NCI-H1105 treated with DMSO at 0.1 percent for 48 hours (cell line): ENCODE data around the gene LYPLA2.
A peak's percentile ranks its signal among the peaks of the same experiment; 100 is the strongest.

Experiments used
- DNase-seq: peaks from one replicate; lab custom pipeline; 2025; lab: John Stamatoyannopoulos, UW

The LYPLA2 gene

DNA sequence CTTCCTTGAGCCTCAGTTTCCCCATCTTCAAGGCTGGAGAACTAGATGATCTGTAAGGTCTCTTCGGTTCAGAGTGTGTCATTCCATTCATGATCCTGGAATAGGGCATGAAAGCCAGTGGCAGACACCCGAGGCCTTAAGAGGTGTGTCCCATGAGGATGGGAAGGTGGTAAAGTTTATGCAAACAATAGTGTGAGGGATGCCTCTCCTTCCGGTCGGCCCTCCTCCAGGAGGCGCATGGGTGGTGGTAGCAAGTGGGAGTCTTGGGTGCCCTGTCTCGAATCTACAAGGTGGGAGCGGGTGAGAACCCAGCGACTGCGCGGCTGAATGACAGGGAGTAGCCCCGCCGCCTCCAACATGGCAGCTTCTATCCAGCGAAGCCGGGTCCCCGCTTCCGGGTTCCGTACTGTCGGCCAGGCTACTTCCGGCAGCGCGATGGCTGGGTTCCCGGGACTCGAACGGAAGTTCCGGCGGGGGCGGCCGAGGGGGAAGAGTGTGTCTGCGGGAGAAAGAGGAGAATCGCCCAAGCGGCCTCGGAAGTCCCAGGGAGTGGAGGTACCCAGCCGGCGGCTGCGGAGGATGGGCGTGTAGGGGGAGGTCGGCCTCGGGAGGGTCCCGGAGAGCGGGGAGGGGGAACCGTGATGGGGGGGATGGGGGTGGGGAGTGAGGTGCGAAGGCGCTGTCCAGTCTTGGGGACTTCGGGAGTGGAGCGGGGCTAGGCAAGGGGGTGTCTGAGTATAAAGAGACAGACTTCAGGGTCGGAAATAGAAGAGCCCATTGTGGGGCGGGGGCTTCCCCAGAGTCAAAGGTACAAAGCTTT lies at the start of gene LYPLA2:
Gene LYPLA2 (plus strand): TSS at position 450 of the 820 bp plus-strand sequence. CDS start 1,538 bp downstream, outside the sequence.
- peak; percentile 90 for DNase-seq

- DNase-seq: no peak
These were observed 49.3 kb upstream of the LYPLA2 start for GRCh38 chr1:23741609-23742008.

DNA sequence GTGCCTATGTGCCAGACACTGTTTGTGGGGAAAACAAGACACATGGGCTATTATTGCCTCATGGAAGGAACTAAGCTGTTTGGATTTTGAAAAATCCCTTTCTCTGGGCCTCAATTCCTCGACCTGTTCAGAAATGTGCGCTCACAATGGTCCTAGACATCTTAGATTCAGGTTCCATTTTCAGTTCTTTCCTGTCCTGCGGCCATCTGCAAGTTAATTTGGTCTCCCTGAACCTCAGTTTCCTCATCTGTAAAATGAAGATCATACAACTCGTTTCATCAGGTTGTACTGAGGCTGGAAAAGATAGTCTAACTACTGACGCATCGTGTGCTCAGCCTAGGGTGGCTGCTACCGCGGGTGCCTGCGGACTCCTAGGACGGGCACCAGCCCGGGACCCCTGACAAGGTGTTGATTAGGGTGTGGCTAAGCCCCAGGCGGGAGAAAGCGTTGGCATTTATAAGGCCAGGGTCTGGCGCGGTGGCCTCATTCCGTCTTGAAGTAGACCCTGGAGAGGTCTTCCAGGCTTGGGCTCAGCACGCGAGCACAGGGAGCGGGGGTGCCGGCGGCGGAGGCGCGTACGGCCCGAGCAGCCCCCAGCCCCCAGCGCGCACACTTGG lies 48.2 kb upstream of the LYPLA2 start:
- no peak for DNase-seq

- DNase-seq: peak; percentile 78
These were observed 47.4 kb upstream of the LYPLA2 start, which contains the start of gene ELOA for GRCh38 chr1:23743287-23744152. TSS of gene ELOA (plus strand) at chr1:23743471. CDS start at chr1:23743504, 33 bp downstream.

GRCh38 chr1:23745515-23745914 lies 45.4 kb upstream of the LYPLA2 start:
- peak; percentile 37 for DNase-seq

DNA sequence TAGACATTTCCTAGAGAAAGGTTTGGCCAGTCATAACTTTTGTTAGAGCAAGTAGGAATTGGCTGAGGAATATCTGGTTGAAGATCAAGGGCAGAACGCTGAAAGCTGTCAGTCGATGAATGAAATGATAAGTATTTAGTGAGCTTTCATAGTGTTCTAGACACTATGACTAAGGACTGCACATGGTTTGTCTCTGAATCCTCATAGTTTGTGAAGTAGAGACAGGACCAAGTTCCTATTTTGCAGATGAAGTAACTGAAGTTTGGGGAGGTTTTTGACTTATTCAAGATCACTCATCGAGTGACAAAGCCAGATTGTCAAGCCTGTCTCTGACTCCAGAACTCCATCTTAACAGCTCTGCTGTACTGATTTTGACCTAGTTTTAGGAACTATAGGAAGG lies 42.9 kb upstream of the LYPLA2 start:
- DNase-seq: no peak

GRCh38 chr1:23751050-23751814 lies 39.7 kb upstream of the LYPLA2 start:
- DNase-seq: no peak

GRCh38 chr1:23751815-23752200 lies 39.1 kb upstream of the LYPLA2 start:
- no peak for DNase-seq

GRCh38 chr1:23752909-23753308 lies 38.0 kb upstream of the LYPLA2 start:
- DNase-seq: no peak

- DNase-seq: no peak
These were observed 34.3 kb upstream of the LYPLA2 start for GRCh38 chr1:23756676-23757075.

DNA sequence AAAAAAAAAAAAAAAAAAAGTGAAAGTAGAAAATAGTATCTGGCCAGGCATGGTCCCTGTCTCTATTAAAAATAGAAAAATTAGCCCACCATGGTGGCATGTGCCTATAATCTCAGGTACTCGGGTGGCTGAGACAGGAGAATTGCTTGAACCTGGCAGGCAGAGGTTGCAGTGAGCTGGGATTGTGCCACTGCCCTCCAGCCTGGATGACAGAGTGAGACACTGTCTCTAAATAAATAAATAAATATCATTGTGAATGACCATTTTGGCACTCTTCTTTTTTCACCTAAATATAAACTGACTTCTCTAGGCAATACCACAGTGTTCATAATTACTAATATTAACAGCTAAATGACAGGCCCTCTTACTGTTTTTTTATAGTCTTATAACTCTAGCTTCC lies 33.1 kb upstream of the LYPLA2 start:
- no peak for DNase-seq

- no peak for DNase-seq
These were observed 31.7 kb upstream of the LYPLA2 start for GRCh38 chr1:23759277-23759676.

DNA sequence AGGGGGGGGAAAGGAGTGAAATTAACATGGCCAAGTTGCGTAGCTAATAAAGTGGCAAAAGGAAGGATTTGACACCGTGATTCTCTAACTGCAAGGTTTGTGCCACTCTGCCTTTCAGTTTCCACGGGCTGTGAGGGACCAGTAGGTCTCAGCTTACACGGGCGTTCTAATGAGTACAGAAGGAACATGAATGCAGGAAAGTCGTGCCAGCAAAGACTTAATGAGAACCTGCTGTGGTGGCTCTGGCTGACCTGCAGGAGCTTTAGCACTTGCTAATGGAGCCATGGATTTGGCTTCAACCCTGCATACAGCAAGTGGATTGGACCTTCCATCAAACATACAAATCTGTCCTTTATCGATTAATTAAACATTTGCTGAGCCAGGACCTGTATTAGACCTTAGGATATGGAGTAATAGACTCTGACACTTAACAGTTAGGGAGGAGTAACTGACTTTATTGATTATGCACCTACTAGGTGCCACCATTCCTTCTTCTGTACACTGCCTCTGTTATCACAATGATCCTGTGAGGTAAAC lies 27.8 kb upstream of the LYPLA2 start:
- DNase-seq: no peak

DNA sequence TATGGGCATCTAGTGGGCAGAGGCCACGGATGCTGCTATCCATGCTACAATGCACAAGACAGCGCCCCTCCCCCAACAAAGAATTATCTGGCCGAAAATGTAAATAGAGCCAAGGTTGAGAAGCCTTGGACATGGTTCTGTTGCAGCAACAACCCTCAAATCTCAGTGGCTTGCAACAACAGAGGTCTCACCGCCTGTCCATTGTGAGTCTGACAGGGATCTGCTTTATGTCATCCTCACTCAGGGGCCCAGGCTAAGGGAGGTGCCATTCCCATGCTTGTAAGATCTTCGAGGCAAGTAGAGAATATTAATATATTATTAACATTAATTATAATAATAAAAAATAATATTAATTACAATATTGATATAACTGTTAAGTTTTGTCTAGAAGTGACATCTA lies 22.2 kb upstream of the LYPLA2 start:
- DNase-seq: no peak

DNA sequence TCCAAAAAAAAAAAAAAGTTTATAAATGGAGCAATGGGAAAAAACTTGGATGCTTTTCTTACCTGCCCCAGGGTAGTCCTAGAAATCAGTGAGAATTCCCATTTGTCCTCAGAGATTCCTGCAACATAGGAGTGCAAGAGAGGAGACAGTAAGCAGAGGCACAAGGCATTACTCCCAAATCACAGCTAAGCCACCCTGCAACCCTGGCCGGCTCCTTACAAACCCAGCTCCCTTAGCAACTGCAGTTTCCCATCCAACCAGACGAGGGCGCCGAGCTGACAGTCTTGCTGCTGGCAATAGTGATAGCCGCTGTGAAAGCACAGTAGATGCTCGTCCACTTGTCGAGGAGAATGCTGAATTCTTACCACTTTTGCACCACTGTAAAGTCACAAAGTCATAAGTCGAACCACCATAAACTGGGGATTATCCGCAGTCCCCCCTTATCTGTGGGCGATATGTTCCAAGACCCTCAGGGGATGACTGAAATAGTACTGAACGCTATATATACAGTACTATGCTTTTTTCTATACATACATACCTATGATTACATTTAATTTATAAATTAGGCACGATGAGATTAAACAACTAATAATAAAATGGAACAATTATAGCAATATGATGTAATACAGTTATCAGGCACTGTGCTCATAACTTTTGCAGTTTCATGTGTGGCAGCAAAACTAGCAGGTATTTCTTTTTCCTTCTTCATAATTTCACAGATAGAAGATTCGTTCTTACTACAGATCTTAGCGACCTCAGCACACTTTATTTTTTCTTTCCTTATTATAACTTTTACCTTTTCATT lies 18.7 kb upstream of the LYPLA2 start:
- peak; percentile 79 for DNase-seq

- no peak for DNase-seq
These were observed 18.1 kb upstream of the LYPLA2 start for GRCh38 chr1:23772854-23773242.

DNA sequence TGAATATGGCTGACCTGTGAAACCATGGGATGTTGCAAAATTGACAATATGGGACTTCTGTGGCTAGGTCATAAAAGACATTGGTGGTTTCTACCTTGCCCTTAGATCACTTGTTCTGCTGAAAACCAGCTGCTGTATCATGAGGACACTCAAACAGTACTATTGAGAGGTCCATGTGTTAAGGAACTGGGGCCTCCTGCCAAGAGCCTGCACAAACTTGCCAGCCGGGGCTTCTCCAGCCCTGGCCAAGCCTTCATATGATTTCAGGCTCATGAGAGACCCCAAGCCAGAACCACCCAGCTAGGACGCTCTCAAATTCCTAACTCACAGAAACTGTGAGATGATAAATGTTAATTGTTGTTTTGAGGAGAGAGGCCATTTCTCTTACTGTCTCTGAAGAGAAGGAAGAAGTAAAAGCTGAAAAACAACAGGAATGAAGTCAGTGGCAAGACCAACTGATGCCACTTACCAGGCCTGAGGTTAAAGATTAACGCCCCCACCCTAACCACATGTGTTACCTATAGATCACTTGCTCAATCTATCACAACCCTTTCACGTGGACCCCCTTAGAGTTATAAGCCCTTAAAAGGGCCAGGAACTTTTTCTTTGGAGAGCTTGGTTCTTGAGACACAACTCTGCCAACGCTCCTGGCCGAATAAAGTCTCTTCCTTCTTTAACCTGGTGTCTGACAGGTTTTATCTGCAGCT lies 16.6 kb upstream of the LYPLA2 start:
- DNase-seq: no peak

DNA sequence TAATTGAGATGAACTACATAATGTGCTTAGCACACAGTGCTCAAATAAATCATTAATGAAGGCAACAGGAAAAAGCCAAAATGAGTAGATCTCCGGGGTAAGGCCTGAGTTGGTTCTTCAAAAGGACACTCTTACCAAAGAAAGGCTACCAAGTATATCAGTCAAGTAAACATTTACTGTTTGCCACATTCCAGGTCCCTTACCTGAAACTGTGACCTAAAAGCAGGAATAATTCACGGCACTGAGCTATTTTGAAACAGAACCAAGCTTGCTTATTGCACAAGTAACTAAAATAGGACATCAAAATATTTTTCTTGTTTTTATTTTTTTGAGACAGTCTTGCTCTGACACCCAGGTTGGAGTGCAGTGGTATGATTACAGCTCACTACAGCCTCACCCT lies 14.7 kb upstream of the LYPLA2 start:
- no peak for DNase-seq

DNA sequence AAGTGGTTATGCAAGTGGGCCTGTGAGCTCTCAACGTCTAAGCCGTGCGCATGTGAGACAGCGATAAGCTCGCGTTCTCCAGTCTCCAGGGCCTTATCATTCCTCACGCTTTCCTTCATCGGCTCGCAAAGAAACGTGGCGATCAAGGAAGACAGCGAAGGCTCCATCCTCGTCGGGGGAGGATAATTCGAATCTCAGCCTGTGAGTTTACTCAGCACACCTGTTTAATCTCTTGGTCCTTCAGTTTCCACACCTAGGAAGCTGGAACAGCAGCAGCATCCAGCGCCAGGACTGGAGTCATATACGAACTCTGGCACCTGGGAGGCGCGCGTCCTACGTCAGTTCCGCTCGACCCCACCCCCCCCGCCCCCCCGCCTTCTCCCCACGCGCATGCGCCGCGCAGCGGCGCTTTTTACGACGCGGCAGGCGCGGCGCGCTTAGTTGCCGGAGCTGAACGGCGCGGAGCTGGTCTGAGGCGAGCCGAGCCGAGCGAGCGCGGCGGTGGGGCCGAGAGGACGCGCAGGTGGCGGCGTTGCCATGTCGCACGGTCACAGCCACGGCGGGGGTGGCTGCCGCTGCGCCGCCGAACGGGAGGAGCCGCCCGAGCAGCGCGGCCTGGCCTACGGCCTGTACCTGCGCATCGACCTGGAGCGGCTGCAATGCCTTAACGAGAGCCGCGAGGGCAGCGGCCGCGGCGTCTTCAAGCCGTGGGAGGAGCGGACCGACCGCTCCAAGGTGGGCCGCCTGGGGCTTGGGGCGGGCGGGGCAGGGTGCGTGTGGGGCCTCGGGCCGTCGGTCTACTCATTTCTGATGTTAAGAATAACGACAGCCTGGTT lies 12.7 kb upstream of the LYPLA2 start, which contains the start of gene PITHD1:
Gene PITHD1 (plus strand): TSS at position 440 of the 836 bp plus-strand sequence. CDS start 98 bp downstream, at position 538.
- peak; percentile 89 for DNase-seq
